Parathyroid adenoma (tissue), 2 donors: ENCODE data around the gene PRMT5.

Source experiments
- H2AFZ ChIP-seq: fragments of 300-600 bp; sonication (generic); one replicate; pipeline ENCODE4 v1.7.0; 2017; ENCODE audit warnings: antibody characterized with exemption, mild to moderate bottlenecking
- H3K27ac ChIP-seq: fragments of 300-600 bp; sonication (generic); one replicate; pipeline ENCODE4 v1.7.0; 2017
- H3K27me3 ChIP-seq: fragments of 300-600 bp; sonication (generic); one replicate; pipeline ENCODE4 v1.7.0; 2017; ENCODE audit warnings: low read length; ENCODE audit not compliant: control insufficient read depth, insufficient read depth
- H3K36me3 ChIP-seq: fragments of 300-600 bp; sonication (generic); one replicate; pipeline ENCODE4 v1.7.0; 2017; ENCODE audit warnings: low read length; ENCODE audit not compliant: control insufficient read depth, insufficient read depth
- H3K4me1 ChIP-seq: fragments of 300-600 bp; sonication (generic); one replicate; pipeline ENCODE4 v1.7.0; 2017; ENCODE audit warnings: control low read depth
- H3K4me2 ChIP-seq: fragments of 300-600 bp; sonication (generic); one replicate; pipeline ENCODE4 v1.7.0; 2017; ENCODE audit warnings: low read length
- H3K4me3 ChIP-seq: fragments of 300-600 bp; sonication (generic); one replicate; pipeline ENCODE4 v1.7.0; 2017; ENCODE audit warnings: low read depth, low read length
- H3K79me2 ChIP-seq: fragments of 300-600 bp; sonication (generic); one replicate; pipeline ENCODE4 v1.7.0; 2017; ENCODE audit warnings: control low read depth
- H3K9ac ChIP-seq: fragments of 300-600 bp; sonication (generic); one replicate; pipeline ENCODE4 v1.7.0; 2017; ENCODE audit warnings: mild to moderate bottlenecking
- H3K9me3 ChIP-seq: fragments of 300-600 bp; sonication (generic); one replicate; pipeline ENCODE4 v1.7.0; 2017; ENCODE audit warnings: low read length; ENCODE audit not compliant: control insufficient read depth
- TF ChIP-seq, protein P1 (sequence below): fragments of 300-600 bp; sonication (generic); IDR thresholded peaks from one replicate; pipeline ENCODE4 v1.7.0; 2017; ENCODE audit warnings: antibody characterized with exemption, mild to moderate bottlenecking
- donor health status: primary hyperparathyroidism.

PRMT5 gene

DNA sequence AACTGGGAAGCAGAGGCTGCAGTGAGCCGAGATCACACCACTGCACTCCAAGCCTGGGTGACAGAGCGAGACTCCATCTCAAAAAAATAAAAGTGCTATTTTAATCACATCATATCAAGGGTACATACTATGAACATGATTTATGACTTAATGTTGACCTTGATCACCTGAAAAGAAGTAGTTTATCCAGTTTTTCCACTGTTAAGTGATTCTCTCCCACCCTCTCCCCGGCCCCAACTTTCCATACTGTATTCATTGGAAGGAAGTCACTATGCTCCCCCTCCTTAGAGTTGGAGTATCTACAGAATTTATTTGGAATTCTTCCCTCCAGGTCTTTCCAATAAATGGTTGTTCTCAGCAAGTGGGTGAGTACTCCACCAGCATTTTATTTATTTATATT is 3.0 kb upstream of the PRMT5 start:
- no peak overlapping the region for H2AFZ ChIP-seq
- TF ChIP-seq, protein P1, sequence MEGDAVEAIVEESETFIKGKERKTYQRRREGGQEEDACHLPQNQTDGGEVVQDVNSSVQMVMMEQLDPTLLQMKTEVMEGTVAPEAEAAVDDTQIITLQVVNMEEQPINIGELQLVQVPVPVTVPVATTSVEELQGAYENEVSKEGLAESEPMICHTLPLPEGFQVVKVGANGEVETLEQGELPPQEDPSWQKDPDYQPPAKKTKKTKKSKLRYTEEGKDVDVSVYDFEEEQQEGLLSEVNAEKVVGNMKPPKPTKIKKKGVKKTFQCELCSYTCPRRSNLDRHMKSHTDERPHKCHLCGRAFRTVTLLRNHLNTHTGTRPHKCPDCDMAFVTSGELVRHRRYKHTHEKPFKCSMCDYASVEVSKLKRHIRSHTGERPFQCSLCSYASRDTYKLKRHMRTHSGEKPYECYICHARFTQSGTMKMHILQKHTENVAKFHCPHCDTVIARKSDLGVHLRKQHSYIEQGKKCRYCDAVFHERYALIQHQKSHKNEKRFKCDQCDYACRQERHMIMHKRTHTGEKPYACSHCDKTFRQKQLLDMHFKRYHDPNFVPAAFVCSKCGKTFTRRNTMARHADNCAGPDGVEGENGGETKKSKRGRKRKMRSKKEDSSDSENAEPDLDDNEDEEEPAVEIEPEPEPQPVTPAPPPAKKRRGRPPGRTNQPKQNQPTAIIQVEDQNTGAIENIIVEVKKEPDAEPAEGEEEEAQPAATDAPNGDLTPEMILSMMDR, result no peak

DNA sequence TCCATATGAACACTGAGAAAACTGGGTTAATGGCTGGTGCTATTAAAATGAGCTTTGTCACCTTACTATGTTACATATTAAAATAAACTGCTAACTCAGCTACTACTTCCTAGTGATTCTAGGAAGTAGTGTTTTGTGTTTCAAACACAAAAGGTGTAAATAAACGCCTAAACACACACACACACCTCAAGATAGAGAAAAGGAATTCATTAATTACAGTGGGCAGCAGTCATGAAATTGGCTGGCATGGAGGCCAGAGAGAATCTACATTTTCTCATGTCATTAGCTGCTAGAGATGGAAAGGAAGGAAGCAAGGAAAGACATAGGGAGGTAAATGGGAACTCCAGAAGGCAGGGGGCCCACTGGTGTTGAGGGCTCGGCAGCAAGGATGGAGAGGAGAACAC is 787 bp upstream of the PRMT5 start:
- TF ChIP-seq, protein P1, result no peak
- no peaks in the 10 kb centered on the region for H3K79me2 ChIP-seq
- H3K4me2 ChIP-seq, result peak overlapping the region; percentile 83
- H3K36me3 ChIP-seq, result no peaks in the 10 kb centered on the region
- peak overlapping the region; percentile 96 for H2AFZ ChIP-seq
- H3K27me3 ChIP-seq, result no peaks in the 10 kb centered on the region
- H3K27ac ChIP-seq, result peak overlapping the region; percentile 74
- H3K9me3 ChIP-seq, result no peaks in the 10 kb centered on the region
- peak overlapping the region; percentile 77 for H3K4me3 ChIP-seq
- peaks cover 7% of the 10 kb centered on the region for H3K4me1 ChIP-seq
- H3K9ac ChIP-seq, result no peak overlapping the region

More for the DNA sequence above, 3.0 kb upstream of the PRMT5 start:
- H3K79me2 ChIP-seq, result no peaks in the 10 kb centered on the region
- H3K27ac ChIP-seq, result no peak overlapping the region
- H3K36me3 ChIP-seq, result no peaks in the 10 kb centered on the region
- no peaks in the 10 kb centered on the region for H3K9me3 ChIP-seq
- no peak overlapping the region for H3K4me3 ChIP-seq
- peaks cover 7% of the 10 kb centered on the region for H3K4me1 ChIP-seq
- no peak overlapping the region for H3K4me2 ChIP-seq
- H3K27me3 ChIP-seq, result no peaks in the 10 kb centered on the region
- H3K9ac ChIP-seq, result no peak overlapping the region

DNA sequence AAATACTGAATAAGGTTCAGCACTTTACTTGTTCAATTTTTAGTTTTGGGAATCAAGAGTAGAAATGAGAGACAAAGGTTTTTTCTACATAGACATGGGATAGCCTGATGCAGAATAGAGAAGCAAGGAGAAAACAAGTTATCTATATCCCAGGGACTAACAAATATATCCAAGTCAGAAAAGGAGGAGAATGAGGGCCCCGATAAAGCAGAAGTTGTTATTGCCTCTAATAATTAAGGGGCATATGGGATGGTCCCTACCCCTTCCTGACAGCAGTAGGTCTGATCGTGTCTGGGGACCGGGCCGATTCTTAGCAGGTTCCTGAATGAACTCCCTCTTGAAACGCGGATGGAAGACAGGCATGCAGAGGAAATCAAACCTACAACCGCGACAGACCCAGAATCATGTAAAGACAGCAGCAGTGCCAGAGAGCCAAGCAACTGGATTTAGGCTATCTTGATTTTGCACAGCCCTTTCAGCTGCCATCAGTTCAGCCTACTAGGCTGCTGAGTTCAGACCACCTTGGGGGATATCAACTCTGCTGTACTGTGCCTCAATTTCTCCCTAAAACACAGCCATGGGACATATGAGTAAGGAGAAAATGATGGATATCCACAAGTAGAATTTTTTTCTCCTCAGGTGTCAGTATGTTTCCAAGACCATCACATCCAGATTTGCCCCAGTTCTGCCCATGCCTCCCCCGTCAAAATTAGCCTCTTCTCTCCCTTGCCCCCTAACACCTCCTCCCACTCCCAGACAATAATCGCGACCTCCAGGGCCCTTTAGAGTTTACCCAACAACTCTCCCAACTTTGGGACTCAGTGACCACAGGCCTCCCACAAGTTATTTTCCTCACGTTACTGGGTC is 706 bp downstream of the PRMT5 start:
- TF ChIP-seq, protein P1, result no peak
- Histone ChIP-seq H3K27me3 (no peaks in the 10 kb centered on the region), H3K36me3 (no peaks in the 10 kb centered on the region), H3K9ac (peak overlapping the region; percentile 91), H3K4me1 (peaks cover 7% of the 10 kb centered on the region), H3K4me2 (peak overlapping the region; percentile 46), H3K9me3 (no peaks in the 10 kb centered on the region), H2AFZ (peak overlapping the region; percentile 96), H3K4me3 (peak overlapping the region; percentile 77), H3K27ac (peak overlapping the region; percentile 80), H3K79me2 (no peaks in the 10 kb centered on the region)

DNA sequence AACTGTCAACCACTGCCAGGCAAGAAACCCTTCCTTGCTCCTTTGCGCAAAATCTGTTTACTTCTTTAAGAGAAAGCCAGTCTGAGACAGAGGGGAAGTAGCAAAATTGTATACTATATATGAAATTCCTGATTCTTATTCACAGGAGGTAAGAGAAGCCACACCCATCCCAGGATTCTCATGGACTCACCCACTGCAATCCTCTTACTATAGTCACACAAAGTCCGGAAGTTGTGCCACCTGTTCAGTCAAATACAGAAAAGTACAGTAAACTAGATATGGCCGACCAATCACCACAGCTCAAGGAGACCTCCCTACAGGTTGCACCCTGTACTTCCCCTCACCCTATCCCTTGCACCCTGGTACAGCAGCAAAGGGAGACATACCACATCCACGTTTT is 2.9 kb downstream of the PRMT5 start:
- TF ChIP-seq, protein P1, result no peak
- no peaks in the 10 kb centered on the region for H3K36me3 ChIP-seq
- no peaks in the 10 kb centered on the region for H3K9me3 ChIP-seq
- no peak overlapping the region for H3K27ac ChIP-seq
- no peak overlapping the region for H3K9ac ChIP-seq
- no peaks in the 10 kb centered on the region for H3K79me2 ChIP-seq
- peaks cover 7% of the 10 kb centered on the region for H3K4me1 ChIP-seq
- H2AFZ ChIP-seq, result no peak overlapping the region
- H3K4me3 ChIP-seq, result no peak overlapping the region
- no peaks in the 10 kb centered on the region for H3K27me3 ChIP-seq
- H3K4me2 ChIP-seq, result no peak overlapping the region

DNA sequence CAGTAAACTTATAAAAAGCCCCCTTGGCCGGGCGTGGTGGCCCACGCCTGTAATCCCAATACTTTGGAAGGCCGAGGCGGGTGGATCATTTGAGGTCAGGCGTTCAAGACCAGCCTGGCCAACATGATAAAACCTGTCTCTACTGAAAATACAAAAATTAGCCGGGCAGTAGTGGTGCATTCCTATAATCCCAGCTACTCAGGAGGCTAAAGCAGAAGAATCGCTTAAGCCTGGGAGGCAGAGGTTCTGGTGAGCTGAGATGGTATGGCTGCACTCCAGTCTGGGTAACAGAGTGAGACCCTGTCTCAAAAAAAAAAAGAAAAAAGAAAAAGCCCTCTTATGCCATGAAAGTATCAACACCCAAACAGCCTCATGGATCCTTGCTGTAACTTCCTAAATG is 3.7 kb downstream of the PRMT5 start:
- H3K36me3 ChIP-seq, result no peaks in the 10 kb centered on the region
- H3K9ac ChIP-seq, result no peak overlapping the region
- H3K79me2 ChIP-seq, result no peaks in the 10 kb centered on the region
- TF ChIP-seq, protein P1, result no peak
- H3K27me3 ChIP-seq, result no peaks in the 10 kb centered on the region
- peaks cover 7% of the 10 kb centered on the region for H3K4me1 ChIP-seq
- no peaks in the 10 kb centered on the region for H3K9me3 ChIP-seq
- H2AFZ ChIP-seq, result no peak overlapping the region
- no peak overlapping the region for H3K4me2 ChIP-seq
- no peak overlapping the region for H3K4me3 ChIP-seq
- H3K27ac ChIP-seq, result no peak overlapping the region
